COR-L47 (cell line): Measurements from ENCODE around the gene ADAM17.
"Not testable (repeated sequence)": the region's sequence is repeated elsewhere in the genome, so short reads cannot be mapped to it uniquely, and the experiment has no call there.

ENCODE experiments used
- DNase-seq: peaks from one replicate; lab custom pipeline; 2025; lab: John Stamatoyannopoulos, UW

The ADAM17 gene

DNA sequence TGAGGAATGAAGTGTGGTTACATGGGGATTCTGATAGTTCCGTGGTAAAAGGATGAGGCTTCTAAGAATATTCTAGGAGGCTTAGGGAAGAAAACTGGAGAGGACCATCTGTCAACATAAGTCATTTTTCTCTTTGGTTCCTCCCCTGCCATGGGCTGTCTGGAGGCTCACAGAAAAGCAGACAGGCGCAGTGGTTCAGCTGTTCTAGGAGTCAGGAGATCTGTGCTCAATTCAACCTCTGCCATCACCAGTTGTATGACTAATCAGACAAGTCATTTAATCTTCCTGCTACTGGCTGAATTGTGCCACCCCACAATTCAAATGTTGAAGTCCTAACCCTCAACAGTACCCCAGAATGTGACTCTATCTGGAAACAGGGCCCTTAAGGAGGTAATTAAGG, 36.4 kb downstream of the ADAM17 start:
- no peak for DNase-seq

DNA sequence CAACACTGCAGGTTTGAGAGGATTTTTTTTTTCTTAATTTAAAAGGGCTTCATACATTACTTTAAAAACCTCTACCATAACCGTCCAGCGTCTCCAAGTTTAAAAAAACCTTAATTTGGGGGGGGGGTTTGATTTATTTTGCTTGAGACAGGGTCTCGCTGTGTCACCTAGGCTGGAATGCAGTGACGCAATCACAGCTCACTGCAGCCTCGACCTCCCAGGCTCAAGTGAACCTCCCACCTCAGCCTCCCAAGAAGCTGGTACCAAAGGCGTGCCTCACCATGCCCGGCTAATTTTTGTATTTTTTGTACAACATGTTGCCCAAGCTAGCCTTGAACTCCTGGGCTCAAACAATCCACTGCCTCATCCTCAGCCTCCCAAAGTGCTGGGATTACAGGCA, 36.9 kb downstream of the ADAM17 start:
- no peak for DNase-seq

DNA sequence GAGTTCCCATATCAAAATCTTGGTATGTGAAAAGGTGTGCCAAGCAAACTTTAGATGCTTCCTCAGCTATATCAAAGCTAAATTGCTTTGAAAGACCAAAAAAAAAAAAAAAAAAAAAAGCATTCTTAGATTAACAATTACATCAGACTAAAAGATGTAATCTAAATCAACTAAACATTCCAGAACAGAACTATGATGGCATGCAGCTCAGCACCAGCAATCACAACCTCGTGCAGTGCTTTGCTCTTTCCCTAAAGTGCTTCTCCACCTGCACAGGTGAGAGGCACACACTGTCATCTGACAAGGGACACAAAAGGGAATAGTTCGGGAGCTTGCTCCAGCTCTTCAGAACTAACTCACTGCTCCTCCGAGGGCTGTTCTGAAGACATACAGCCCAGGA, 37.5 kb downstream of the ADAM17 start:
- no peak for DNase-seq

DNA sequence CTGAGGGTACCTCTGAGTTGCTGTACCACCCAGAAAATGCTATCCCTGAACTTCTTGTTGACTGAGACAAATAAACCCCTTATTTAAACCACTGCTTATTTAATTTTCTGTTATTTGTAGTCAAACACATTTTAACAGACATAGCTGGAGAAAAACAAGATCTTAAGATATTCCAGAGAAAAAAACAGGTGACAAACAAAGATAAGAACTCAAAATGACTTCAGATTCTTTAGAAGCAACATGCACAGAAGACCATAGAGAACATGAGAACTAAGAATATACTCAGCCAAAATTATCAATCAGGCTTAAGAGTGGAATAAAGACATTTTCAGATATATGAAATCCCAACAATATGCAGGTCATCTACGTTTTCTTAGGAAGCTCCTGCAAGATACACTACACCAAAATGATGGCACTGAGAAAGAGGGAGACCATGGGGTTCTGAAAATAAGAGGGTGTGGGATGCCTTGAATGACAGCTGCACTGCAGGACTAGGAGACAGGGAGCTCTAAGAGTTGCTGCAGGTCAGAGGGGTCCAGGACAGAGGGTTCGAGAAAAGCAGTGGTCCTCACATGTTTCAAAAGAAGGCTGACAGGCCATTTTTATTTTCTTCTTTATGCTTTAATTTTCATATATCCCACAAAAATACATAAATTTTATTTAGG, 38.4 kb downstream of the ADAM17 start:
- DNase-seq = no peak

DNA sequence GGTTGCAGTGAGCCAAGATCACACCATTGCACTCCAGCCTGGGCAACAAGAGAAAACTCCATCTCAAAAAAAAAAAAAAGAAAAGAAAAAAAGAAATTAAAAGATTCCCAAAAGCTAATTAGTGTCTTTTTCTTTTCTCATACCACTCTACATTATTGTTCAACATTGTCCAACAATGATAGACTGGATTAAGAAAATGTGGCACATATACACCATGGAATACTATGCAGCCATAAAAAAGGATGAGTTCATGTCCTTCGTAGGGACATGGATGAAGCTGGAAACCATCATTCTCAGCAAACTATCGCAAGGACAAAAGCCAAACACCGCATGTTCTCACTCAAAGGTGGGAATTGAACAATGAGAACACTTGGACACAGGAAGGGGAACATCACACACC, 41.7 kb downstream of the ADAM17 start:
- not testable (repeated sequence) for DNase-seq

DNA sequence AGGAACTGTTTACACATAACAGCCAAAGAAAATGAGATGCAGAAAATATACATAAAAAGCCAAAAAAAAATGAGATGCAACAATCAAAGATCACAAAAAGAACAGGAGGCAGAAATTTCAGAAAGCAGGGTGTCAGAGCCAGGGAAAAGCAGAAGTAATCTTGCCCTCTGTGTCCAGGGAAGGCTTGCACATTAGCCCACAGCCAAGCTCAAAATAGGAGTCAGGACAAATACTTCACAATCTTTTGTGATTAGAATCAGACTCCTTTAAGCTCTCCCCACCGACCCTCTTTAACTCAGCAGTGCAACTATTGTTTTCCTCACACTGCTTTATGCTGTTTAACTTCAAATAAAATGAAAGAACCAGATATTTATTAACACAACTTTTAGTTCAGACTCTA, 46.7 kb downstream of the ADAM17 start:
- DNase-seq = no peak

DNA sequence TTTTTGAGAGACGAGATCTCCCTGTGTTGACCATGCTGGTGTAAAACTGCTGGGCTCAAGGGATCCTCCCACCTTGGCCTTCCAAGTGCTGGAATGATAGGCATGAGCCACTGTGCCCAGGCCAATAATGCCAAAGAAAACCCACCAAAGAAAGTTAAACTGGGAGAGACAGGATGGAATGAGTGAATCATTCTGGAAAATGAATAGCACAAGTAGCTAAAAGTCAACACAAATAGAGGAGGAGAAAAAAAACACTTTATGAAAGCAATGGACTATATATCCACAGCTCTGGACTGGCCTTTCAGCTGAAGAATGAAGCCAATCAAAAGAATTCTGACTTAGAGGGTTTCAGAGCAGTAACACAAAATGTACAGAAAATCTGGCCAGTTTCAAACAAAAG, 57.4 kb downstream of the ADAM17 start:
- no peak for DNase-seq

DNA sequence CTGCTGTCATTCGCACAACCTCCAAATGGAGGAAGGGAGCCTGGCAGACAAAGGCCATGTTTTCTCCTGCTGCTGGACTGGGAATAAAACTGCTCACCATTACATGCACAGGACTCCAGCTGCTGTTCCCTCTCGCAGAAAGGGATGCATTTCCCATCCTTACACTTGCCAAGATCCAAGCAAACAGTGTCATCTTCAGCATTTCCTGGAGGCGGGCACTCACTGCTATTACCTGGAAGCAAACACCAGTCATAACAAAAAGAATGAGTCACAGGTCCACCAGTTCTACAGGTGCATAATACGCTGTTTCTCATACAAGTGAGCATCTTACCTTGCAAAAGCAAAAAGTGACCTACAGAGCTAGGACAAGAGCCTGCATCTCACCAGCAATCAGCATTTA, 58.6 kb downstream of the ADAM17 start:
- peak; percentile 54 for DNase-seq

DNA sequence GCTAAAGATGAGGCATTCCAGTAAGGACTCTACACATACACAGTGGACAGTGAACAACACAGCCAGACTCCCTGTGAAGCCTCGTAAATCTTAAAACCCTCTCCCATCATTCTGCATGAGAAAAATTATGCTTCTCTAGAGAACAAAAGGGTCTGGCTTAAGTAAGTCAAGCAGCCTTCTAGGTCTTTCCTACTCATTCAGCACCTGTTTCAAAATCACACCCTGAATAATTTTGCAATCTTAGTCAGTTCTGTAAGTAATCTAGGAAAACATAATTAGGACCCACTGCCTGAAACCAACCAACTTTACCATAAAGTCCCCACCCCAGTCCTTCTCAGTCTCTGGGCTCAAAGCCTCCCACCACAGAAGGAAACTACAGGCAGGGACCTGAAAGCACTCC, 61.5 kb downstream of the ADAM17 start:
- DNase-seq = no peak

DNA sequence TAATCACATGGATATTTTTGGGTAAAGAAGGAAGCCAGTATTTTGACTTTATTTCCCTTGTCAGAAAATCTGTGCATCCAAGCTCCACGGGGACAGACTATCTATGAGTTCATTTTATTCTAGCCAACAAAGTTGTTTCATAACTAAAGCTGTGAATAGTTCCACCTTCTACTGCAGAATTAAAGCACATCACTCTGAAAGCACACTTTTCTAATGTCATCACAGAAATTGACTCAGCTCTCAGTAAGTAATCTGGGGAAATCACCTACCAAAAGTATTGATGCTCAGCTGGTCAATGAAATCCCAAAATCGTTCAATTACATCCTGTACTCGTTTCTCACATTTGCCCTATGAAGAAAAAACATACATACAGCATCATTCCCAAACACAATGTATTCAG, 62.2 kb downstream of the ADAM17 start:
- DNase-seq = no peak

DNA sequence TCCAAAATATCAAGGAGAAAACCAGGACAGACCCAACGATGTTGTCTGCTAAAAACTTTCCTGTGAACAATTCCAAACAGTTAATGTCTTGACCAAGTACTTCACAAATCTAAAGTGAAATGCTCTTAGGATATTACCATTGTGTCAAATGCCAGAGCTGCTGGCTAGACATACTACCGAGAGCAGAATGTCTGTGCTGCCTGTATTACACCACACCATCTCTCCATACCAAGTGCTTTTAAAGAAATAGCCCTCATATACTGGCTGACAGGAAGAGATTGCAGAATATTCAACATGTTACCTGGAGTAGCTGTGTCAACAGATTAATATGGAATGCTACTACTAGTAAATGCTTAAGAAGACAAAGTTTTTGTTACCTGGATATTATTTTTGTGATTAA, 62.7 kb downstream of the ADAM17 start:
- DNase-seq = no peak

DNA sequence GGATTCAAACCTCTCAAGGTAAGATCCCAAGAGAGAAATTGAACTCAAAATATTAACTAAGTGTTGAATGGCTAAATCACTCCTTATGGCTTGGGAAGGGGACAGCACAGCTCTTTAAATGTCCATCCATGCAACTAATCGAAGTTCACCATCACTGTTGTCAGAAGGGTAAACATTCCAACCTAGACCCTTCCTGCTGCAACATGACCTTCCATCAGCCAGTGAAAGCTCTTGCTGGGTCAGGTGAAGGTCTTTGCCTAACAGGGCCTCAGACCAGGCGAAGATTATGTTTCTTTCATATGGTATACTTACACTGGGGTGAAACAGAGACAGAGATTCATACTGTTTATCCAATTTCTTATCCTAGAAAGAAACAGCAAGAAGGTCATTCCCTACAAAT, 64.8 kb downstream of the ADAM17 start:
- DNase-seq = no peak

DNA sequence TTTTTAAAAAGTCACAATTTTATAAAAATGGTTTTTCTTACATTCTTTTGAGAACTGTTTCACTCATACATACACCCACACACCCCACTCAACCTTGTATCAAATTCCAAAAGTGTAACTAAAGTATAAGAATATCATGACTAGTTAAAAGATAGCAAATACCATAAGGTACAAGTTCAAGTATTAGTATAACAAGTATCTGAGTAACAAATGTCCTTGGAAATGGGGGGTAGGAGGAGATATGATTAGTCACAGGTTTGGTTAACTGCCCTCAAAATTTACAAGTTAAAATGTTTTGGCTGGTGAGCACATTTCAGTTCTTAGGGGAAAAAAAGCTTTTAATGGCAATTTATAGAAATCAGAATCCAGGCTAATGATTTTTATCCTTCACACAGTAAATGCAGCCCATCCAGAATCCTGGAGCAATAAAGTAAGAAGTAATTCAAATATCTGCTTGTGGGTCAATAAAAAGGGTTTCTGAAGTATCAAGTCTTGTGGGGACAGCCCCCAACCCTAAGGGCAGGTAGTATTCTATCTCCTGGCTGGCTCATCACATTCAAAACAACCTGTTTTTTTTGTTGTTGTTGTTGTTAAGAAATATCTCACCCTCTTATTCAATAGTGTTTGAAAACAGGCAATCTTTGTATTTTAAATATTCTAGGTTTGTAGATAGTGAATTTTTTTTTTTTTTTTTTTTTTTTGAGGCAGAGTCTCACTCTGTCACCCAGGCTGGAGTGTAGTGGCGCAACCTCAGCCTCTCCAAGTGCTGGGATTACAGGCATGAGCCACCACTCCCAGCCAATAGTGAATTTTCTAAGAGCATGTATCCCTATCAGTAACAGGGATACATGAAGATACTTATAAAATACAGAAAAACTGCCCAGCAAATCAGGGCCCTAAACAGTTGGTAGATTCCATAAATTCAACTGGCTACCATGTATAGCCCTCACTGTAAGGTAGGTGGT, 66.8 kb downstream of the ADAM17 start:
- DNase-seq = no peak

DNA sequence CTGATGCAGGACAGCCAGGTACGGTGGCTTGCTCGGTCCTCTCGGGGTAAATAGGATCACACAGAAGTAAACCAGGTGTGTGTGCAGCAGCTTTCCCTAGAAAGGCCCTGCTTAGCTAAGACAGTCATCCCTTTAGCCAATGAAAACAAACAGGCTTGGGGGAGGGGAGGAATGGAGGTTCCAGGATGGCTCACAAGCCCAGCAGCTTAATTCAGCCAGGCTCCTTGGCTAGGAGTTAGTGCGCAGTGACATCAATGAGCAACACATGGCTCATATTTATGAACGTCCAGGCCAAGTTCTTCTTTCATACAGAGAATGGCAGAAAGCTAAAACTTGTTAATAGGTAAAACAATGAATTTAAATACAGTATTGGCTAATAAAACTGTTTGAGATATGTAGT, 71.1 kb downstream of the ADAM17 start:
- no peak for DNase-seq

DNA sequence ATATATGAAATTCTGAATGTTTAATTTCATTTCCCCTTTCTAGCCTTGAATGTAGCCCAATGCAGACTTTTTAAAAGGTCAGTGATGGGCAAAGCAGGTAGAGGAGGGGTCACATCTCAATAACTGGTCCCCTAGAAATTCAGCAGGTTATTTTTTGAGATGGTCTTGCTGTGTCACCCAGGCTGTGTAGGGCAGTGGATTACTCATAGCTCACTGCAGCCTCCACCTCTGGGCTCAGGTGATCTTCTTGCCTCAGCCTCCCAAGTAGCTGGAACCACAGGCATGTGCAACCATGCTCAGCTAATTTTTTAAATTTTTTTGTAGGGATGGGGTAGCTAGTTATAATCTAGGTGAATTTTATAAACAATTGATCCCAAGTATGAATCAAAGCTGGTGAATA, 72.5 kb downstream of the ADAM17 start:
- no peak for DNase-seq

DNA sequence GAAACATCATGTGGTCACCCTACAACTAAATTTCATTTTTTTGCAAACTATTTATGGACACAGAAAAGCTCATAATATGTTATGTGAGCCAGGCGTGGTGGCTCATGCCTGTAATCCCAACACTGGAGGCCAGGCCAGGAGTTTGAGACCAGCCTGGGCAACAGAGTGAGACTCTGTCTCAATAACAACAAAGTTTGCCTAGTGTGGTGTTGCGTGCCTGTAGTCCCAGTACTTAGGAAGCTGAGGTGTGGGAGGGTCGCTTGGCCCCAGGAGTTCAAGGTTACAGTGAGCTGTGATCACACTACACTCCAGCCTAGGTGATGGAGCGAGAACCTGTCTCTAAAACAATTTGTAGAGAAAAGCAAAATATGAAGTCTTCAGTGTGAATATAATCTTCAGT, 75.5 kb downstream of the ADAM17 start:
- no peak for DNase-seq

DNA sequence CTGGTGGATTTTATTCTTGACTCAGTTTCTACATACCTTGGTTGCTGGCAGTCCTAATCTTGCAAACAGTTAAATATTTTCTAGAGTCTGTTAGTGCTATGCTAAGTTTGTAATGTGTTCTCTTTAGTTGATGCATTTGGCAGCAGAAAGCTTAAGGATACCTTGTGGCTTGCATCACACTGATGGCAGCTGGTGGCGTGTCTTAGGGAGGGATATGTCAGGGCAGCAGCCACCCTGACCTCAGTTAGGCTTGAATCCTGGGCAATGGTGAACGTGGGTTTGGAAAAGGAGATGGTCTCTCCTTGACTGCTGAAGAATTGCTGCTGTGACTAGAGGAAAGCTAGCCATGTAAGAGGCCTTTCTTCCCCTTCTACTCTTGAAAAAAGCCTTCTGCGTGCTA, 77.1 kb downstream of the ADAM17 start:
- no peak for DNase-seq

DNA sequence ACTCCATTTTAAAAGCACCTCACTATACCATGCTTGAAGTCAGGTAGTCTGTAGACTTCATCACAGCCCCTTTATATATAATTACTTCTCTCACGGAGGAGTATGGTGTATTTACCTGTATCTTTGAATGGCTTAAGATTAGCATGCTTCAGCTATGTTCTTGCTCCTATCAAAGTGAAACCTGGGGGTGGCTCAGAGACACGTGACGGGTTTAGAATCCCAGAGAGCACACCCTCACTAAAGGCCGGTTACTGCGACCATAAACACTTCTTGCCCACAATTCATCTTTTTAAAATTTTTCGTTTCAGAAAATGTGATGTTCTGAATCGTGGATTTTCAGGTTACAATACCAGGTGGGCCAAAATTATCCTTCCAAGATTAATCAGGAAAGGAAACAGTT, 77.7 kb downstream of the ADAM17 start:
- DNase-seq = no peak

DNA sequence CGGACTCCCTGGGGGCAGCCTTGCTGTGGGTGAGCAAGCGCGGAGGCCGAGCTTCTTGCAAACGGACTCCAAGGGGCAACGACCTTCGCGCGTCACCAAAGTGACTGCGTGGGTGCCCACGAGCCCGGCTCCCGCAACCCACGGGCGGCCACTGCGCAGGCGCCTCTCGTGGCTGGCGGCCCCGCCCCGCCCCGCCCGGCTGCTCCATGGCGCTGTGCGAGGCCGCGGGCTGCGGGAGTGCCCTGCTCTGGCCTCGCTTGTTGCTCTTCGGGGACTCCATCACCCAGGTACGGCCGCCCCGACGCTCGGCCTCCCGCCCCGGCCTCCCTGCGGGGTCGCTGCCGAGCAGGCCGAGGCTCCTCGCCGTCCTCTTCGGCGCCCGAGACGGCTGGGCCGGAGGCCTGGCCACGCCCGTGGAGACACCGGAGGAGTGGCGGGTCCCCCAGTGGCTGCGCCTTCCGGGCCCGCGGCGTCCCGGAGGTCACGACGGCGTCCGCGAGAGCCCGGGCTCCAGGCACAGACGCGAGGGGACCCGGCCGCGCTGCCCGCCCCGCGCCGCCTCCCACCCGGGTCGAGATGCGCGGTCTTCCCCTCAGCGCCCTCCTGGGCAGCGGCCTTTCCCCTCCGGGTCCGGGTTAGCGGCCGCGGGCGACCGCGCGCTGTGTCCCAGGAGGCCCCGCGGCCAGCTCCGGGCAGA, 81.1 kb downstream of the ADAM17 start, which contains the start of gene IAH1:
Gene IAH1, plus strand, starts transcription at position 191 of the 697 bp plus-strand sequence. Its CDS starts 16 bp downstream, at position 207.
- no peak for DNase-seq

DNA sequence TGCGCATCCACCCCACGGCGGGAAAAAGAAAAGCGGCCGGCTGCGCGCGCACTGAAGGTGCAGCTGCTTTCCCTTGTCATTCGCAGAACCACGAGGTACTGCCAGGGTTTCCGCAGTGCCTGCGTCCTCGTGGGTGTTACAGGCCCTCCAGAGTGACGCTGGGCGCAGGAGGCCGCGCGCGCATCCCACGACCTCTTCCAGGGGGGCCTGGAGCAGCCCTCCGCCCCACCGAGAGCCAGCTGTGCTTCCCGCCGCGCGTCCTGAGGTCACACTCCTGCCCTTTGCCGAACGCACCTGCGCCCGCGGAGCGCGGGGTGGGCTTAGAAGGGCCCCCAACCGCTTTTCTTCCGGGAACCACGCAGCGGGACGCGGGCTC, 81.7 kb downstream of the ADAM17 start:
- DNase-seq = no peak

DNA sequence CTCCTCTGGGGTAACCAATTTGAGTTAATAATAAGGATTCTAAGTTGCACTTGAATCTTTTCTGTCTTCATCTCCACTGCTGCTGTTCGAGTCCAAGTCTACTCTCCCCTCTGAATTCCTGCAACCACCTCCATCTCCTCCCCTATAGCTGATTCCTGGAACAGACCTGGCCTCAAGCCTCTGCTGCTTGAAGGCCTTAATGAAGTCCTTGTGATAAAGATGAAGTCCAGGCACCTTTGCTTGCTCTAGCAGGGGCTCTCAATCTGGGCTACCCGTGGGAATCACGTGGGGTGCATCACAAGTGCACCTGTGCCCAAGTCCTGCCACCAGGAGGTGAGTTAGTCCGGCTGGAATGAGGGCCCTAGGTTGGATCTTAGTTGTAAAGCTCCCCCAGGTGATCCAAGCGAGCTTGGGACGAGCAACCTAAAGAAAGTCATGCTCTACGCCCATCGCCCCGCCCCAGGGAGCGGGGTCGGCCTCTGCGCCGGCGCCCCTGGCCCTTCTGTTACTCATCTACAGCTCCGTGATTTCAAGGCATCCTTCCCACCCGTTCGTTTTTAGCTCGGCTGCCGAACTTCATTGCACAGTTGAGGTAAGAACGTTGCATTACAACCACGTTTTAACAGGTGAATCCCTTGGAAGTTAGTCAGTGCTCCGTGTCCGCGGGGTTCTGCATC, 82.2 kb downstream of the ADAM17 start:
- DNase-seq = no peak

DNA sequence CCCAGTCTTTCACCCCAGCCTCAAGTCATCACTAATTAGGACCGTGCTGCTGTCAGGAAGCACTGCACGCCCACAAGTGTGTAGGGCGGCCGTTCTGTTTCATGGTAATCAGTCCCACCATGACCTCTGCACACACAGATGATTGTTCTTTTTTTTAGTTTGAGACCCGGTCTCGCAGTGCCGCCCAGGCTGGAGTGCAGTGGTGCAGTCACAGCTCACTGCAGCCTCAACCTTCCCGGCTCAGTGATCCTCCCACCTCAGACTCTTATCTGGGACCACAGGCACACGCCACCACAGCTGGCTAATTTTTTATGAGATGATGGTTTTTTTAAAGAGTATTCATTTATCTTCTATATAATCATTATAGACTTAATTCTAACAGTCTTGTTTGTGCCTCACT, 83.1 kb downstream of the ADAM17 start:
- DNase-seq = no peak
